ENCODE data around the gene FUT8. TPM values are rescaled to one million over a fixed set of nuclear protein-coding genes. Genes with fewer than 3 reads are reported as not detected.

Gene FUT8
- polyA plus RNA-seq, 1 of the 3 experiments (the other 2 are of a cell fraction), result 31.7 TPM

DNA sequence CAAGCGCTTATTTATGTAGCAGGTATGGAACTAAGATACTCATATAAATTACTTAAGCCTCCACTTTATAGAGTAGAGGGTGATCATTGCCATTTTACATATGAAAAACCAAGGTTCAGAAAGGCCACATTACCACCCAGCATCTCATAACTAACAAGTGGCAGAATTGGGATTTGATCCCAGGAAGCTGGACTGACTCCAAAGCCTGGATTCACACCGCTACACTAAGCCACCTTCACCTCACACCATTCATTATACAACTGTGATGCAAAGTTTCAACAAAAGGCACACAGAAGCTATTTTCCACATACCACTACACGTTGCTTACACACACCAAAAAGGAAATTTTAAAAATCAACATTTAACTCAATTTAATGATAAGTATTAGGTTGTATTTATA is 370.6 kb downstream of the FUT8 start:
- no peak overlapping the region for H3K4me3 ChIP-seq (ENCODE audit: low read depth in 2 of 2, low read length in 1 of 2)
- H3K36me3 ChIP-seq (replicated peaks in 1 of 2; ENCODE audit: control insufficient read depth in 1 of 2, insufficient read depth in 2 of 2, low read length in 1 of 2), result no peaks in the 10 kb centered on the region
- no peak overlapping the region for H3K9ac ChIP-seq
- 0 out of 2 replicates have a peak, but pooled peaks cover 3% of the 10 kb centered on the region for H3K79me2 ChIP-seq (ENCODE audit: insufficient read depth)
- H3K4me2 ChIP-seq, result no peak overlapping the region
- H3K27ac ChIP-seq (ENCODE audit: low read depth in 2 of 2, low read length in 1 of 2), result no peak overlapping the region
- POLR2A ChIA-PET, result no interaction called here
- H4K20me1 ChIP-seq (ENCODE audit: insufficient read depth), result no peaks in the 10 kb centered on the region
- H3K9me2 ChIP-seq, result no peaks in the 10 kb centered on the region
- TF ChIP-seq NRF1 (IDR thresholded peaks at IDR 0.05; ENCODE audit: low read depth, low read length), result no peak
- no peak for TF ChIP-seq MEF2A (IDR thresholded peaks at IDR 0.05; ENCODE audit: borderline replicate concordance, low read depth)
- no peak for TF ChIP-seq TCF12 (IDR thresholded peaks at IDR 0.05)
- TF ChIP-seq, protein P1, sequence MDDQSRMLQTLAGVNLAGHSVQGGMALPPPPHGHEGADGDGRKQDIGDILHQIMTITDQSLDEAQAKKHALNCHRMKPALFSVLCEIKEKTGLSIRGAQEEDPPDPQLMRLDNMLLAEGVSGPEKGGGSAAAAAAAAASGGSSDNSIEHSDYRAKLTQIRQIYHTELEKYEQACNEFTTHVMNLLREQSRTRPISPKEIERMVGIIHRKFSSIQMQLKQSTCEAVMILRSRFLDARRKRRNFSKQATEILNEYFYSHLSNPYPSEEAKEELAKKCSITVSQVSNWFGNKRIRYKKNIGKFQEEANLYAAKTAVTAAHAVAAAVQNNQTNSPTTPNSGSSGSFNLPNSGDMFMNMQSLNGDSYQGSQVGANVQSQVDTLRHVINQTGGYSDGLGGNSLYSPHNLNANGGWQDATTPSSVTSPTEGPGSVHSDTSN (IDR thresholded peaks at IDR 0.05), result no peak
- no peak for TF ChIP-seq MXI1 (IDR thresholded peaks at IDR 0.05; ENCODE audit: low read depth, low read length)
- H3F3A ChIP-seq (replicated peaks; ENCODE audit: insufficient read depth), result no peaks in the 10 kb centered on the region
- no peaks in the 10 kb centered on the region; a peak in 1 of 4 replicates for H3K4me1 ChIP-seq (ENCODE audit: control insufficient read depth in 1 of 2, insufficient read depth in 2 of 2, low read depth in 1 of 2, low read length in 1 of 2)
- WGBS (ENCODE audit: low lambda C conversion rate), result 66% methylated on average over 3 of the region's 3 CpGs
- no peaks in the 10 kb centered on the region for H3K9me3 ChIP-seq
- CTCF ChIA-PET, result interaction anchor here (2.3 kb wide), 1 partner anchor 11 kb away, joined by 4 read pairs; no protein-coding TSS in a partner anchor
- H2AFZ ChIP-seq (ENCODE audit: low read depth), result no peak overlapping the region
- no peak for DNase-seq
- H3K27me3 ChIP-seq (ENCODE audit: insufficient read depth), result no peaks in the 10 kb centered on the region

DNA sequence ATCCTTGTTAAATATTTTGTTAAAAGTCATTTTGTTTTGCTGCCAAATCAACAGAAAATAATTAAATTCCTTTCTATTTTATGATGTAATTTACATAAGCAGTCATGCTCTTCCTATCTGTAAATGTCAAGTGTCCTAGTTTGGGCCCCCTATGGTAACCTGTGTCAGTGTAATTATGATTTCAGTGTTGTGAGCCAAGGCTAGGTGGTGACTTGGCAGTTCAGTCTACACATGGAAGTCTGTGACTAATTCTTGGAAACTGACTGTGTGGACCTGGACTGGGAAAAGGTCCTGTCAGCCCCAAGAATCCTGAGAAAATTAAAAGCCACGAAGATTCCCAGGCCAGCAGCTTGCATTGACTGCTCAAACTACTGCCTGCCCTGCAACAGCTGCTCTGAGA is 371.0 kb downstream of the FUT8 start:
- TF ChIP-seq, protein P2, sequence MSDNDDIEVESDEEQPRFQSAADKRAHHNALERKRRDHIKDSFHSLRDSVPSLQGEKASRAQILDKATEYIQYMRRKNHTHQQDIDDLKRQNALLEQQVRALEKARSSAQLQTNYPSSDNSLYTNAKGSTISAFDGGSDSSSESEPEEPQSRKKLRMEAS (IDR thresholded peaks at IDR 0.05; ENCODE audit: low read depth), result no peak
- no peak for TF ChIP-seq RCOR1 (IDR thresholded peaks at IDR 0.05; ENCODE audit: low read length)
- Histone ChIP-seq H3F3A (replicated peaks; ENCODE audit: insufficient read depth) (no peaks in the 10 kb centered on the region), H3K4me3 (ENCODE audit: low read depth in 2 of 2, low read length in 1 of 2) (no peak overlapping the region), H3K79me2 (ENCODE audit: insufficient read depth) (0 out of 2 replicates have a peak, but pooled peaks cover 3% of the 10 kb centered on the region), H3K27me3 (ENCODE audit: insufficient read depth) (no peaks in the 10 kb centered on the region), H3K4me2 (no peak overlapping the region), H2AFZ (ENCODE audit: low read depth) (no peak overlapping the region), H3K4me1 (ENCODE audit: control insufficient read depth in 1 of 2, insufficient read depth in 2 of 2, low read depth in 1 of 2, low read length in 1 of 2) (no peaks in the 10 kb centered on the region; a peak in 1 of 4 replicates), H3K36me3 (replicated peaks in 1 of 2; ENCODE audit: control insufficient read depth in 1 of 2, insufficient read depth in 2 of 2, low read length in 1 of 2) (no peaks in the 10 kb centered on the region), H4K20me1 (ENCODE audit: insufficient read depth) (no peaks in the 10 kb centered on the region), H3K9me2 (no peaks in the 10 kb centered on the region), H3K9me3 (no peaks in the 10 kb centered on the region), H3K9ac (no peak overlapping the region), H3K27ac (ENCODE audit: low read depth in 2 of 2, low read length in 1 of 2) (no peak overlapping the region)
- ChIA-PET CTCF (interaction anchor here (2.3 kb wide), 1 partner anchor 11 kb away, joined by 4 read pairs; no protein-coding TSS in a partner anchor), POLR2A (no interaction called here)
- no peak for DNase-seq
- WGBS (ENCODE audit: low lambda C conversion rate), result 25% methylated on average over 1 of the region's 1 CpG

DNA sequence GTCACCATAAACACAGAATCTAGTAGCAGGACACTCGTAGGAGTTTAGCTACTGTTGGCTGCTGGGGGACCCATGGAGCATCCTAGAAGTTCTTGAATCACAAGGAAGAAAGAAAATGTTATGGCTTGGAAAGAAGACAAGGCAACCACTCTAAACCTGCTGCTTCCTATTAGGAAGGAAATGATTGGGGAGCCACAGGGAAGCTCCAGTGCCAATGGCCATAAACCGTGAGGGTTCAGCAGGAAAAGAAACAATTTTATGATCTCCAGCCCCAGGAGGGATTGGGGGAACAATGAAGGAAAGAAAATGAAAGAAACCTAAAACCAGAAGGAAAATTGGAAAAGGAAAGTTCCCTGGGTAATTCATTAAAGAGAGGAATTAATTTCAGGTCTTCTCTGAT is 372.0 kb downstream of the FUT8 start:
- Histone ChIP-seq H3K9me3 (no peaks in the 10 kb centered on the region), H3K36me3 (replicated peaks in 1 of 2; ENCODE audit: control insufficient read depth in 1 of 2, insufficient read depth in 2 of 2, low read length in 1 of 2) (no peaks in the 10 kb centered on the region), H3K9ac (no peak overlapping the region), H3K79me2 (ENCODE audit: insufficient read depth) (no peaks in the 10 kb centered on the region), H3F3A (replicated peaks; ENCODE audit: insufficient read depth) (no peaks in the 10 kb centered on the region), H4K20me1 (ENCODE audit: insufficient read depth) (no peaks in the 10 kb centered on the region), H3K4me2 (no peak overlapping the region), H3K4me1 (ENCODE audit: control insufficient read depth in 1 of 2, insufficient read depth in 2 of 2, low read depth in 1 of 2, low read length in 1 of 2) (peaks cover 0 to 6% of the 10 kb centered on the region in 2 experiments; a peak in 1 of 4 replicates), H2AFZ (ENCODE audit: low read depth) (no peak overlapping the region), H3K27me3 (ENCODE audit: insufficient read depth) (no peaks in the 10 kb centered on the region), H3K9me2 (no peaks in the 10 kb centered on the region), H3K4me3 (ENCODE audit: low read depth in 2 of 2, low read length in 1 of 2) (no peak overlapping the region), H3K27ac (ENCODE audit: low read depth in 2 of 2, low read length in 1 of 2) (no peak overlapping the region)
- ChIA-PET POLR2A (no interaction called here), CTCF (no interaction called here)
- DNase-seq, result no peak
- WGBS (ENCODE audit: low lambda C conversion rate), result 33% methylated on average over 2 of the region's 2 CpGs
- no peak for TF ChIP-seq TCF12 (IDR thresholded peaks at IDR 0.05)
- TF ChIP-seq EZH2phosphoT487 (IDR thresholded peaks at IDR 0.05; ENCODE audit: borderline replicate concordance, low read depth), result no peak
- TF ChIP-seq, protein P1 (IDR thresholded peaks at IDR 0.05), result no peak
- TF ChIP-seq GABPA (IDR thresholded peaks at IDR 0.05; ENCODE audit: low read depth), result no peak
- no peak for TF ChIP-seq FOSL2 (IDR thresholded peaks at IDR 0.05; ENCODE audit: borderline replicate concordance, low read depth)
- TF ChIP-seq, protein P3, sequence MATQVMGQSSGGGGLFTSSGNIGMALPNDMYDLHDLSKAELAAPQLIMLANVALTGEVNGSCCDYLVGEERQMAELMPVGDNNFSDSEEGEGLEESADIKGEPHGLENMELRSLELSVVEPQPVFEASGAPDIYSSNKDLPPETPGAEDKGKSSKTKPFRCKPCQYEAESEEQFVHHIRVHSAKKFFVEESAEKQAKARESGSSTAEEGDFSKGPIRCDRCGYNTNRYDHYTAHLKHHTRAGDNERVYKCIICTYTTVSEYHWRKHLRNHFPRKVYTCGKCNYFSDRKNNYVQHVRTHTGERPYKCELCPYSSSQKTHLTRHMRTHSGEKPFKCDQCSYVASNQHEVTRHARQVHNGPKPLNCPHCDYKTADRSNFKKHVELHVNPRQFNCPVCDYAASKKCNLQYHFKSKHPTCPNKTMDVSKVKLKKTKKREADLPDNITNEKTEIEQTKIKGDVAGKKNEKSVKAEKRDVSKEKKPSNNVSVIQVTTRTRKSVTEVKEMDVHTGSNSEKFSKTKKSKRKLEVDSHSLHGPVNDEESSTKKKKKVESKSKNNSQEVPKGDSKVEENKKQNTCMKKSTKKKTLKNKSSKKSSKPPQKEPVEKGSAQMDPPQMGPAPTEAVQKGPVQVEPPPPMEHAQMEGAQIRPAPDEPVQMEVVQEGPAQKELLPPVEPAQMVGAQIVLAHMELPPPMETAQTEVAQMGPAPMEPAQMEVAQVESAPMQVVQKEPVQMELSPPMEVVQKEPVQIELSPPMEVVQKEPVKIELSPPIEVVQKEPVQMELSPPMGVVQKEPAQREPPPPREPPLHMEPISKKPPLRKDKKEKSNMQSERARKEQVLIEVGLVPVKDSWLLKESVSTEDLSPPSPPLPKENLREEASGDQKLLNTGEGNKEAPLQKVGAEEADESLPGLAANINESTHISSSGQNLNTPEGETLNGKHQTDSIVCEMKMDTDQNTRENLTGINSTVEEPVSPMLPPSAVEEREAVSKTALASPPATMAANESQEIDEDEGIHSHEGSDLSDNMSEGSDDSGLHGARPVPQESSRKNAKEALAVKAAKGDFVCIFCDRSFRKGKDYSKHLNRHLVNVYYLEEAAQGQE (IDR thresholded peaks at IDR 0.05; ENCODE audit: low read depth, low read length), result no peak
- no peak for TF ChIP-seq POLR2AphosphoS5 (IDR thresholded peaks at IDR 0.05; ENCODE audit: low read depth, low read length)
- TF ChIP-seq SIN3A (IDR thresholded peaks at IDR 0.05; ENCODE audit: borderline replicate concordance, low read depth, low read length), result no peak
- no peak for TF ChIP-seq JUND (IDR thresholded peaks at IDR 0.05)
- TF ChIP-seq, protein P4, sequence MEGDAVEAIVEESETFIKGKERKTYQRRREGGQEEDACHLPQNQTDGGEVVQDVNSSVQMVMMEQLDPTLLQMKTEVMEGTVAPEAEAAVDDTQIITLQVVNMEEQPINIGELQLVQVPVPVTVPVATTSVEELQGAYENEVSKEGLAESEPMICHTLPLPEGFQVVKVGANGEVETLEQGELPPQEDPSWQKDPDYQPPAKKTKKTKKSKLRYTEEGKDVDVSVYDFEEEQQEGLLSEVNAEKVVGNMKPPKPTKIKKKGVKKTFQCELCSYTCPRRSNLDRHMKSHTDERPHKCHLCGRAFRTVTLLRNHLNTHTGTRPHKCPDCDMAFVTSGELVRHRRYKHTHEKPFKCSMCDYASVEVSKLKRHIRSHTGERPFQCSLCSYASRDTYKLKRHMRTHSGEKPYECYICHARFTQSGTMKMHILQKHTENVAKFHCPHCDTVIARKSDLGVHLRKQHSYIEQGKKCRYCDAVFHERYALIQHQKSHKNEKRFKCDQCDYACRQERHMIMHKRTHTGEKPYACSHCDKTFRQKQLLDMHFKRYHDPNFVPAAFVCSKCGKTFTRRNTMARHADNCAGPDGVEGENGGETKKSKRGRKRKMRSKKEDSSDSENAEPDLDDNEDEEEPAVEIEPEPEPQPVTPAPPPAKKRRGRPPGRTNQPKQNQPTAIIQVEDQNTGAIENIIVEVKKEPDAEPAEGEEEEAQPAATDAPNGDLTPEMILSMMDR (IDR thresholded peaks at IDR 0.05), result no peak
